Esophagus muscularis mucosa (tissue), 4 donors: ENCODE measurements around the gene PHC2. TPM values are rescaled to one million over a fixed set of nuclear protein-coding genes. Genes with fewer than 3 reads are reported as not detected.

Experiments
- DNase-seq: peaks from one replicate; pipeline ENCODE4 v3.0.0-alpha.2; 2017; ENCODE audit errors: extremely low spot score
- H3K27ac ChIP-seq, 4 donors: fragments of 200-600 bp; sonication (generic); replicated peaks in 1 of 4; 1 replicate in 3 of 4; 2 replicates in 1 of 4; pipeline ENCODE4 v1.5.1; 2016 to 2019; ENCODE audit warnings: mild to moderate bottlenecking in 1 of 4
- H3K27me3 ChIP-seq, 4 donors: fragments of 200-600 bp; sonication (generic); one replicate each; pipeline versions ENCODE4 v1.5.1 to v1.6.0; 2016 to 2019
- H3K36me3 ChIP-seq, 4 donors: fragments of 200-600 bp; sonication (generic); one replicate each; pipeline ENCODE4 v1.5.1; 2016 to 2019
- H3K4me1 ChIP-seq, 4 donors: fragments of 200-600 bp; sonication (generic); one replicate each; pipeline ENCODE4 v1.5.1; 2016 to 2019
- H3K4me3 ChIP-seq, 4 donors: fragments of 200-600 bp; sonication (generic); 1 replicate in 2 of 4; 2 replicates in 2 of 4; pipeline ENCODE4 v1.5.1; 2016 to 2019; ENCODE audit warnings: mild to moderate bottlenecking in 4 of 4, moderate library complexity in 1 of 4
- H3K9me3 ChIP-seq, 4 donors: fragments of 200-600 bp; sonication (generic); 1 replicate in 3 of 4; 2 replicates in 1 of 4; pipeline ENCODE4 v1.5.1; 2016 to 2019
- CTCF ChIP-seq, 3 experiments: fragments of 200-600 bp in 2 of 3; fragments of 450-650 bp in 1 of 3; sonication (generic) in 2 of 3; IDR thresholded peaks; one replicate each; pipeline ENCODE4 v1.5.1; 2017 to 2019; ENCODE audit warnings: antibody characterized with exemption in 3 of 3, mild to moderate bottlenecking in 2 of 3, moderate library complexity in 1 of 3
- EP300 ChIP-seq: sonication (generic); formaldehyde crosslinking; IDR thresholded peaks from one replicate; pipeline ENCODE4 v1.6.1; 2017; ENCODE audit warnings: antibody characterized with exemption
- POLR2A ChIP-seq: fragments of 450-650 bp; IDR thresholded peaks from one replicate; pipeline ENCODE4 v1.6.1; 2017; ENCODE audit warnings: antibody characterized with exemption, moderate library complexity, mild to moderate bottlenecking, low read depth
- POLR2AphosphoS5 ChIP-seq, 2 donors: sonication (generic); formaldehyde crosslinking; IDR thresholded peaks; one replicate each; pipeline ENCODE4 v1.6.1; 2017; ENCODE audit warnings: antibody characterized with exemption in 2 of 2
- WGBS: methylation state at CpG from one replicate; pipeline ENCODE4 v1.1.5; 2018; 5-methylcytosine and 5-hydroxymethylcytosine counted together
- intact Hi-C: fragments of 100-400 bp; cut with DNase I; formaldehyde crosslinking; loops from one replicate; pipeline ENCODE4 v1.15.1; 2023
- total RNA-seq, 4 donors: library from RNA; depleted of rRNA; stranded (reverse); fragments of >200 nt; gene quantifications; one replicate each; pipeline versions ENCODE4 v1.1.0 to v1.2.1, GENCODE V29; 2016

The PHC2 gene
- total RNA-seq, 4 donors from 2014 or later, result 104 to 274 (median 201) TPM

- Histone ChIP-seq H3K4me1 (peaks cover 11 to 13% (median 12%) of the 10 kb centered on the region in 4 donors), H3K4me3 (no peak overlapping the region), H3K27ac (no peak overlapping the region), H3K36me3 (no peaks in the 10 kb centered on the region), H3K9me3 (no peaks in the 10 kb centered on the region), H3K27me3 (peaks cover 0 to 11% (median 3%) of the 10 kb centered on the region in 4 donors)
- intact Hi-C loops, result no loop called here
- no peak for DNase-seq
- WGBS, result 83% methylated on average over 2 of the region's 5 CpGs
- TF ChIP-seq POLR2AphosphoS5 (IDR thresholded peaks at IDR 0.05) (no peak), CTCF (IDR thresholded peaks at IDR 0.05) (no peak), EP300 (no peak), POLR2A (no peak)
Observed at GRCh38 chr1:33307494-33307864, 123.4 kb downstream of the PHC2 start.

GRCh38 chr1:33306653-33307493 lies 124.0 kb downstream of the PHC2 start:
- Histone ChIP-seq H3K27me3 (peaks cover 0 to 11% (median 3%) of the 10 kb centered on the region in 4 donors), H3K4me3 (peak overlapping the region; percentile 41 to 51 (median 45)), H3K9me3 (no peaks in the 10 kb centered on the region), H3K36me3 (no peaks in the 10 kb centered on the region), H3K4me1 (peaks cover 11 to 14% (median 13%) of the 10 kb centered on the region in 4 donors), H3K27ac (no peak overlapping the region)
- TF ChIP-seq POLR2A (no peak), POLR2AphosphoS5 (IDR thresholded peaks at IDR 0.05) (no peak), EP300 (no peak), CTCF (IDR thresholded peaks at IDR 0.05) (no peak)
- no peak for DNase-seq
- 25% methylated on average over 39 of the region's 113 CpGs for WGBS
- intact Hi-C loops, result no loop called here

GRCh38 chr1:33305816-33306652 lies 124.9 kb downstream of the PHC2 start:
- Histone ChIP-seq H3K27ac (no peak overlapping the region), H3K9me3 (no peaks in the 10 kb centered on the region), H3K27me3 (peaks cover 0 to 11% (median 3%) of the 10 kb centered on the region in 4 donors), H3K4me3 (peak overlapping the region; percentile 41 to 51 (median 45)), H3K36me3 (no peaks in the 10 kb centered on the region), H3K4me1 (peaks cover 12 to 23% (median 19%) of the 10 kb centered on the region in 4 donors)
- intact Hi-C loops, result no loop called here
- 64% methylated on average over 20 of the region's 20 CpGs for WGBS
- DNase-seq, result no peak
- TF ChIP-seq CTCF (IDR thresholded peaks at IDR 0.05) (no peak), EP300 (no peak), POLR2A (no peak), POLR2AphosphoS5 (IDR thresholded peaks at IDR 0.05) (no peak)

DNA sequence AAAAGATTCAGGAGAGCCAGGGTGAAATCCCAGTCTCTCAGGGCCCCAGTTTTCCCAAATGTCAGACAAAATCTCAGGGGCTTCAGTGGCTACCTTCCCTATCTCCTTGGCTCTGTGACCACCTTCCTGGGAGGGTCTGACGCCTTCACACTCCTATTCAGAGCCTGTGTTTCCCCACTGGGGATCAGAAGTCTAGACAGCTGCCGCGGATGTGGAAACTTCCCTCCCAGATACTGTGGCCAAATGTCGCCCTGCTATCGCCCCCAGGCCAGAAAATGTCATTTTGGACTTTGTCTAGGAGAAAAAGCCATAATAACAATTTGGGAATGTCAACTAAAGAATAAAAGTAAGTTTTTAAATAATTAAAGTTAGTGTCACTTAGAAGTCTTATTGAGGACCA lies 125.9 kb downstream of the PHC2 start:
- peaks cover 0 to 11% (median 3%) of the 10 kb centered on the region in 4 donors for H3K27me3 ChIP-seq
- peaks cover 0 to 2% (median under 1%) of the 10 kb centered on the region in 4 donors for H3K36me3 ChIP-seq
- TF ChIP-seq POLR2AphosphoS5 (IDR thresholded peaks at IDR 0.05), result no peak
- TF ChIP-seq EP300, result no peak
- TF ChIP-seq POLR2A, result no peak
- TF ChIP-seq CTCF (IDR thresholded peaks at IDR 0.05), result no peak
- no peaks in the 10 kb centered on the region for H3K9me3 ChIP-seq
- intact Hi-C loops, result no loop called here
- 92% methylated on average over 5 of the region's 5 CpGs for WGBS
- DNase-seq, result no peak
- H3K27ac ChIP-seq, result no peak overlapping the region
- H3K4me1 ChIP-seq, result peaks cover 18 to 32% (median 28%) of the 10 kb centered on the region in 4 donors
- H3K4me3 ChIP-seq, result no peak overlapping the region
